ENCODE results near the gene MRPS15.

The MRPS15 gene

GRCh38 chr1:36476945-36477344 is 12.8 kb upstream of the MRPS15 start:
- no peak for DNase-seq (ENCODE audit: extremely low spot score)
- TF ChIP-seq CTCF (IDR thresholded peaks at IDR 0.05; ENCODE audit: control extremely low read depth, extremely low read depth, low read depth, missing control alignments): no peak
- ChIA-PET POLR2A (no interaction called here), CTCF (interaction anchor here (1.5 to 2.0 kb wide), 2 partner anchors 9 kb away, joined by 3 to 5 read pairs; no protein-coding TSS in a partner anchor)

GRCh38 chr1:36475910-36476604 is 11.9 kb upstream of the MRPS15 start:
- ChIA-PET POLR2A (no interaction called here), CTCF (interaction anchor here (1.4 to 2.0 kb wide), 4 partner anchors 8 to 30 kb away, joined by 3 to 10 read pairs (median 6); partner anchors contain the start of gene MRPS15)
- TF ChIP-seq CTCF (IDR thresholded peaks at IDR 0.05; ENCODE audit: control extremely low read depth, extremely low read depth, low read depth, missing control alignments): no peak
- DNase-seq (ENCODE audit: extremely low spot score): no peak

- no peak for DNase-seq (ENCODE audit: extremely low spot score)
- ChIA-PET CTCF (interaction anchor here (0.7 to 1.5 kb wide), 6 partner anchors 8 to 33 kb away, joined by 3 to 10 read pairs (median 3); partner anchors contain the start of gene MRPS15), POLR2A (no interaction called here)
- TF ChIP-seq CTCF (IDR thresholded peaks at IDR 0.05; ENCODE audit: control extremely low read depth, extremely low read depth, low read depth, missing control alignments): no peak
Measured at GRCh38 chr1:36475341-36475740, 11.2 kb upstream of the MRPS15 start.

- DNase-seq (ENCODE audit: extremely low spot score): no peak
- ChIA-PET POLR2A (no interaction called here), CTCF (no interaction called here)
- no peak for TF ChIP-seq CTCF (IDR thresholded peaks at IDR 0.05; ENCODE audit: control extremely low read depth, extremely low read depth, low read depth, missing control alignments)
Measured at GRCh38 chr1:36472656-36473055, 8.5 kb upstream of the MRPS15 start.

- no peak for DNase-seq (ENCODE audit: extremely low spot score)
- CTCF ChIA-PET: no interaction called here
- POLR2A ChIA-PET: no interaction called here
- no peak for TF ChIP-seq CTCF (IDR thresholded peaks at IDR 0.05; ENCODE audit: control extremely low read depth, extremely low read depth, low read depth, missing control alignments)
Measured at GRCh38 chr1:36471830-36472641, 7.9 kb upstream of the MRPS15 start.

- TF ChIP-seq CTCF (IDR thresholded peaks at IDR 0.05; ENCODE audit: control extremely low read depth, extremely low read depth, low read depth, missing control alignments): no peak
- ChIA-PET POLR2A (no interaction called here), CTCF (interaction anchor here (1.1 kb wide), 1 partner anchor 9 kb away, joined by 3 read pairs; no protein-coding TSS in a partner anchor)
- no peak for DNase-seq (ENCODE audit: extremely low spot score)
Measured at GRCh38 chr1:36469163-36469562, 5.0 kb upstream of the MRPS15 start.

Measured in GM10248 (cell line).